OCI-LY7 (cell line): ENCODE measurements around the gene GRIK1. TPM values are rescaled to one million over a fixed set of nuclear protein-coding genes. Genes with fewer than 3 reads are reported as not detected.

Source experiments
- BruUV-seq: library from RNA; stranded (reverse); fragments of 400-500 nt; replicated peaks from 2 replicates; lab custom pipeline; 2021; lab: Mats Ljungman, UMichigan
- CTCF ChIA-PET: fragments of 300-600 bp; sonication (Branson Sonifier 250); formaldehyde crosslinking; loops from one replicate; lab custom pipeline; 2022; ENCODE audit warnings: antibody characterized with exemption; ENCODE audit not compliant: unreplicated experiment; lab: Charles Lee
- POLR2A ChIA-PET: fragments of 300-600 bp; sonication (Branson Sonifier 250); formaldehyde crosslinking; loops from one replicate; lab custom pipeline; 2022; ENCODE audit warnings: antibody characterized with exemption; lab: Charles Lee
- DNase-seq: peaks from one replicate; pipeline ENCODE4 v3.0.0-alpha.2; 2015; ENCODE audit warnings: low spot score
- H2AFZ ChIP-seq: fragments of 200-600 bp; sonication (generic), shearing (Covaris generic); 2 replicates; pipeline ENCODE4 v1.6.1; 2014; ENCODE audit warnings: mild to moderate bottlenecking, antibody characterized with exemption, low read length, moderate library complexity
- H3K27ac ChIP-seq: fragments of 200-600 bp; sonication (generic); 2 replicates; pipeline ENCODE4 v1.5.1; 2014; ENCODE audit warnings: mixed run types, low read depth, mild to moderate bottlenecking, moderate library complexity, low read length, inconsistent platforms; ENCODE audit not compliant: poor library complexity, severe bottlenecking
- H3K36me3 ChIP-seq: fragments of 200-600 bp; sonication (generic); 2 replicates; pipeline ENCODE4 v1.6.1; 2014; ENCODE audit warnings: mild to moderate bottlenecking, antibody characterized with exemption, low read length, moderate library complexity, mixed read lengths; ENCODE audit not compliant: insufficient read depth
- H3K4me1 ChIP-seq: fragments of 200-600 bp; sonication (generic); 2 replicates; pipeline ENCODE4 v1.5.1; 2014; ENCODE audit warnings: mild to moderate bottlenecking, low read length; ENCODE audit not compliant: insufficient read depth, poor library complexity, severe bottlenecking
- H3K4me2 ChIP-seq: fragments of 200-600 bp; sonication (generic); 2 replicates; pipeline ENCODE4 v1.6.1; 2014; ENCODE audit warnings: mild to moderate bottlenecking, low read length
- H3K4me3 ChIP-seq: fragments of 200-600 bp; sonication (generic); 2 replicates; pipeline ENCODE4 v1.5.1; 2014; ENCODE audit warnings: mild to moderate bottlenecking, low read depth, low read length; ENCODE audit not compliant: poor library complexity, severe bottlenecking
- H3K79me2 ChIP-seq: fragments of 200-600 bp; sonication (generic); 2 replicates; pipeline ENCODE4 v1.6.1; 2016; ENCODE audit warnings: low read depth, mild to moderate bottlenecking, low read length, moderate library complexity, mixed read lengths; ENCODE audit not compliant: insufficient read depth
- H3K9me2 ChIP-seq: fragments of 200-600 bp; sonication (generic); 2 replicates; pipeline ENCODE4 v1.6.1; 2016; ENCODE audit warnings: mild to moderate bottlenecking, low read length, mixed read lengths; ENCODE audit not compliant: insufficient read depth
- H3K9me3 ChIP-seq: fragments of 200-600 bp; sonication (generic); 2 replicates; pipeline ENCODE4 v1.6.1; 2014; ENCODE audit warnings: mild to moderate bottlenecking, mixed run types, low read length, mixed read lengths
- H4K20me1 ChIP-seq: fragments of 200-600 bp; sonication (generic); 2 replicates; pipeline ENCODE4 v1.6.1; 2014; ENCODE audit warnings: mild to moderate bottlenecking, antibody characterized with exemption, low read length, moderate library complexity, mixed read lengths; ENCODE audit not compliant: insufficient read depth
- CTCF ChIP-seq: fragments of 200-600 bp; sonication (generic); conservative IDR thresholded peaks from 2 replicates; pipeline ENCODE4 v1.5.1; 2014; ENCODE audit warnings: mild to moderate bottlenecking, antibody characterized with exemption, low read length, moderate library complexity, mixed read lengths
- EZH2phosphoT487 ChIP-seq: fragments of 200-600 bp; sonication (generic); IDR thresholded peaks from 2 replicates; pipeline ENCODE4 v1.6.1; 2018; ENCODE audit warnings: low read depth, borderline replicate concordance, mild to moderate bottlenecking, mixed run types, antibody characterized with exemption, low read length, moderate library complexity, mixed read lengths
- intact Hi-C: fragments of 100-400 bp; cut with micrococcal nuclease; formaldehyde crosslinking; loops from one replicate; pipeline ENCODE4 v1.10.0; 2022; ENCODE audit not compliant: unreplicated experiment
- total RNA-seq, 2 experiments: library from RNA; depleted of rRNA in 1 of 2; stranded (reverse); fragments of >200 nt in 1 of 2; shearing (Covaris generic) in 1 of 2; gene quantifications; 2 replicates each; pipeline ENCODE4 v1.2.3, GENCODE V29; 2014 to 2022

The GRIK1 gene
- total RNA-seq, 2 experiments from 2014 or later, result 4.1 TPM; not detected in 1

GRCh38 chr21:29638761-29639327 lies 301.0 kb downstream of the GRIK1 start:
- Histone ChIP-seq H3K4me1 (peaks cover 33% of the 10 kb centered on the region), H3K4me2 (peak overlapping the region; percentile 51; the same call in 1 of the 2 replicates), H4K20me1 (no peaks in the 10 kb centered on the region), H3K27ac (peak overlapping the region; percentile 48), H2AFZ (peak overlapping the region; percentile 29; the same call in 1 of the 2 replicates), H3K36me3 (no peaks in the 10 kb centered on the region), H3K79me2 (no peaks in the 10 kb centered on the region), H3K9me2 (no peaks in the 10 kb centered on the region), H3K4me3 (peak overlapping the region; percentile 19), H3K9me3 (0 out of 2 replicates have a peak, but pooled peaks cover 5% of the 10 kb centered on the region)
- CTCF ChIA-PET, result no interaction called here
- TF ChIP-seq EZH2phosphoT487 (no peak), CTCF (no peak)
- POLR2A ChIA-PET, result interaction anchor here (0.7 to 2.9 kb wide), 7 partner anchors 10 to 75 kb away, joined by 3 to 8 read pairs (median 3); no protein-coding TSS in a partner anchor
- intact Hi-C loops, result no loop called here
- peak; percentile 20 for DNase-seq
- BruUV-seq, result no TSS peak

GRCh38 chr21:29638138-29638537 lies 301.7 kb downstream of the GRIK1 start:
- no peak for TF ChIP-seq CTCF
- no peak for TF ChIP-seq EZH2phosphoT487
- BruUV-seq, result no TSS peak
- POLR2A ChIA-PET, result interaction anchor here (1.0 to 2.9 kb wide), 2 partner anchors 36 to 59 kb away, joined by 4 to 8 read pairs; no protein-coding TSS in a partner anchor
- DNase-seq, result no peak
- no peaks in the 10 kb centered on the region for H3K9me2 ChIP-seq
- CTCF ChIA-PET, result no interaction called here
- intact Hi-C loops, result no loop called here
- H3K9me3 ChIP-seq, result 0 out of 2 replicates have a peak, but pooled peaks cover 5% of the 10 kb centered on the region
- H3K36me3 ChIP-seq, result no peaks in the 10 kb centered on the region
- H3K4me2 ChIP-seq, result no peak overlapping the region
- H3K27ac ChIP-seq, result no peak overlapping the region
- H3K79me2 ChIP-seq, result no peaks in the 10 kb centered on the region
- no peak overlapping the region; the same call in 1 of the 2 replicates for H2AFZ ChIP-seq
- no peak overlapping the region for H3K4me3 ChIP-seq
- peaks cover 33% of the 10 kb centered on the region for H3K4me1 ChIP-seq
- no peaks in the 10 kb centered on the region for H4K20me1 ChIP-seq

GRCh38 chr21:29637553-29637952 lies 302.2 kb downstream of the GRIK1 start:
- TF ChIP-seq CTCF (no peak), EZH2phosphoT487 (no peak)
- H2AFZ ChIP-seq, result no peak overlapping the region
- intact Hi-C loops, result no loop called here
- no peak overlapping the region for H3K4me3 ChIP-seq
- CTCF ChIA-PET, result no interaction called here
- H3K4me2 ChIP-seq, result no peak overlapping the region
- DNase-seq, result no peak
- H3K9me2 ChIP-seq, result no peaks in the 10 kb centered on the region
- H3K79me2 ChIP-seq, result no peaks in the 10 kb centered on the region
- H3K27ac ChIP-seq, result no peak overlapping the region
- H3K4me1 ChIP-seq, result peaks cover 33% of the 10 kb centered on the region
- POLR2A ChIA-PET, result no interaction called here
- 0 out of 2 replicates have a peak, but pooled peaks cover 5% of the 10 kb centered on the region for H3K9me3 ChIP-seq
- no peaks in the 10 kb centered on the region for H3K36me3 ChIP-seq
- no TSS peak for BruUV-seq
- H4K20me1 ChIP-seq, result no peaks in the 10 kb centered on the region
